Keratinocyte (primary cell): Measurements from ENCODE around the gene PATZ1. TPM values are rescaled to one million over a fixed set of nuclear protein-coding genes. Genes with fewer than 3 reads are reported as not detected.

Experiments used
- DNase-seq: peaks from one replicate; pipeline ENCODE4 v3.0.0-alpha.2; 2011; ENCODE audit warnings: low read depth, missing footprints, low spot score
- FAIRE-seq: peaks from 2 replicates; lab custom pipeline; 2011; peaks lifted over from hg19 to GRCh38; lab: Jason Lieb, UNC
- H2AFZ ChIP-seq: 2 replicates; pipeline ENCODE4 v1.6.0; 2012; ENCODE audit warnings: low read length, control low read depth, inconsistent platforms; ENCODE audit not compliant: control insufficient read depth
- H3K27ac ChIP-seq: 2 replicates; pipeline ENCODE4 v1.5.1; 2011; ENCODE audit warnings: low read length; ENCODE audit not compliant: control insufficient read depth, insufficient read depth
- H3K27me3 ChIP-seq: 3 replicates; pipeline ENCODE4 v1.6.0; 2011; ENCODE audit warnings: low read length; ENCODE audit not compliant: control insufficient read depth, insufficient read depth; ENCODE audit errors: extremely low read depth
- H3K36me3 ChIP-seq, 2 experiments: 2 replicates in 1 of 2; 3 replicates in 1 of 2; pipeline ENCODE4 v1.5.1; 2011; ENCODE audit warnings: low read length in 2 of 2, mild to moderate bottlenecking in 1 of 2; ENCODE audit not compliant: control insufficient read depth in 2 of 2, insufficient read depth in 2 of 2; ENCODE audit errors: extremely low read depth in 1 of 2
- H3K4me1 ChIP-seq: 3 replicates; pipeline ENCODE4 v1.5.1; 2011; ENCODE audit warnings: low read length; ENCODE audit not compliant: control insufficient read depth, insufficient read depth; ENCODE audit errors: extremely low read depth
- H3K4me2 ChIP-seq: 3 replicates; pipeline ENCODE4 v1.6.0; 2011; ENCODE audit warnings: low read depth, low read length; ENCODE audit not compliant: control insufficient read depth, insufficient read depth; ENCODE audit errors: extremely low read depth
- H3K4me3 ChIP-seq, 3 experiments: fragments of 200-600 bp in 1 of 3; sonication (generic) in 1 of 3; 2 replicates in 2 of 3; 3 replicates in 1 of 3; pipeline ENCODE4 v1.5.1; 2011 to 2016; ENCODE audit warnings: low read length in 3 of 3, mild to moderate bottlenecking in 3 of 3, control low read depth in 2 of 3, inconsistent platforms in 1 of 3, low read depth in 1 of 3, mixed read lengths in 1 of 3, mixed run types in 1 of 3, moderate library complexity in 1 of 3; ENCODE audit not compliant: control insufficient read depth in 2 of 3, insufficient read depth in 2 of 3; ENCODE audit errors: extremely low read depth in 1 of 3
- H3K79me2 ChIP-seq: 2 replicates; pipeline ENCODE4 v1.6.0; 2012; ENCODE audit warnings: low read length; ENCODE audit not compliant: control insufficient read depth, insufficient read depth
- H3K9ac ChIP-seq: 3 replicates; pipeline ENCODE4 v1.6.0; 2011; ENCODE audit warnings: low read length; ENCODE audit not compliant: control insufficient read depth, insufficient read depth; ENCODE audit errors: extremely low read depth
- H3K9me1 ChIP-seq: 3 replicates; pipeline ENCODE4 v1.6.0; 2011; ENCODE audit warnings: low read length; ENCODE audit not compliant: control insufficient read depth, insufficient read depth; ENCODE audit errors: extremely low read depth
- H3K9me3 ChIP-seq: 2 replicates; pipeline ENCODE4 v1.5.1; 2012; ENCODE audit warnings: low read depth, low read length; ENCODE audit not compliant: control insufficient read depth
- H4K20me1 ChIP-seq: 3 replicates; pipeline ENCODE4 v1.6.0; 2011; ENCODE audit warnings: low read length; ENCODE audit not compliant: control insufficient read depth, insufficient read depth; ENCODE audit errors: extremely low read depth
- CTCF ChIP-seq, 3 experiments: IDR thresholded peaks in 1 of 3; conservative IDR thresholded peaks in 1 of 3; optimal IDR thresholded peaks in 1 of 3; 2 replicates in 2 of 3; 3 replicates in 1 of 3; pipeline versions ENCODE3 to v1.5.1; 2011; ENCODE audit warnings: low read length in 3 of 3, mild to moderate bottlenecking in 3 of 3, moderate library complexity in 2 of 3, control low read depth in 1 of 3, inconsistent platforms in 1 of 3; ENCODE audit not compliant: insufficient read depth in 2 of 3; ENCODE audit errors: extremely low read depth in 1 of 3
- EZH2 ChIP-seq: IDR thresholded peaks from one replicate; pipeline ENCODE4 v1.6.1; 2012; ENCODE audit warnings: inconsistent platforms, mild to moderate bottlenecking, low read length, moderate library complexity
- dilution Hi-C: fragments of 300-500 bp; cut with MboI; formaldehyde crosslinking; loops from one replicate; pipeline ENCODE4 v1.7.0; 2020; ENCODE audit warnings: low sequenced_read_pairs; ENCODE audit not compliant: extremely low pct_ligation_motif_present
- polyA plus RNA-seq, 5 experiments: library from polyadenylated mRNA; depleted of rRNA in 3 of 5; stranded (reverse) in 3 of 5; stranded (forward) in 1 of 5; unstranded in 1 of 5; fragments of >200 nt; gene quantifications; 1 replicate in 1 of 5; 2 replicates in 3 of 5; 3 replicates in 1 of 5; pipeline versions ENCODE4 v1.2.1 to v1.2.3, GENCODE V29; 2011 to 2012; ENCODE audit warnings: missing spikeins in 2 of 5, low read depth in 1 of 5, low replicate concordance in 1 of 5

Gene PATZ1
- polyA plus RNA-seq, 1 donor (not counting 4 experiments of a cell fraction or from before 2014, with no cell fraction given) = 3.4 TPM

- no peak for TF ChIP-seq CTCF (optimal IDR thresholded peaks at IDR 0.05 in 1 of 3, IDR thresholded peaks at IDR 0.05 in 1 of 3, conservative IDR thresholded peaks at IDR 0.05 in 1 of 3; ENCODE audit: extremely low read depth in 1 of 3, insufficient read depth in 2 of 3, low read length in 3 of 3)
- no peak for TF ChIP-seq EZH2
- no peaks in the 10 kb centered on the region for H3K27me3 ChIP-seq
- no peaks in the 10 kb centered on the region for H3K9me1 ChIP-seq
- H3K79me2 ChIP-seq = peaks cover 2% of the 10 kb centered on the region
- H3K27ac ChIP-seq = peak overlapping the region; percentile 100
- H4K20me1 ChIP-seq = no peaks in the 10 kb centered on the region
- H3K4me2 ChIP-seq = peak overlapping the region; percentile 96
- FAIRE-seq (peak; percentile 59), DNase-seq (peak; percentile 62)
- H3K9ac ChIP-seq = peak overlapping the region; percentile 99
- dilution Hi-C loops = no loop called here
- H2AFZ ChIP-seq = peak overlapping the region; percentile 82
- H3K36me3 ChIP-seq = peaks cover 3 to 12% of the 10 kb centered on the region in 2 experiments
- peak overlapping the region; percentile 44 to 87 (median 75) for H3K4me3 ChIP-seq
- H3K4me1 ChIP-seq = peaks cover 38% of the 10 kb centered on the region
- H3K9me3 ChIP-seq = no peaks in the 10 kb centered on the region
Observed at GRCh38 chr22:31290494-31291471, 55.4 kb downstream of the PATZ1 start.

GRCh38 chr22:31289344-31289743, 56.8 kb downstream of the PATZ1 start:
- Histone ChIP-seq H2AFZ (no peak overlapping the region), H4K20me1 (no peaks in the 10 kb centered on the region), H3K9me3 (no peaks in the 10 kb centered on the region), H3K4me2 (peak overlapping the region; percentile 96), H3K4me3 (peak overlapping the region in 1 of 3 experiments; percentile 5), H3K36me3 (peaks cover 3 to 12% of the 10 kb centered on the region in 2 experiments), H3K4me1 (peaks cover 31% of the 10 kb centered on the region), H3K27ac (peak overlapping the region; percentile 100), H3K9me1 (no peaks in the 10 kb centered on the region), H3K9ac (peak overlapping the region; percentile 99), H3K27me3 (no peaks in the 10 kb centered on the region), H3K79me2 (peaks cover 2% of the 10 kb centered on the region)
- dilution Hi-C loops = no loop called here
- no peak for TF ChIP-seq EZH2
- TF ChIP-seq CTCF (optimal IDR thresholded peaks at IDR 0.05 in 1 of 3, IDR thresholded peaks at IDR 0.05 in 1 of 3, conservative IDR thresholded peaks at IDR 0.05 in 1 of 3; ENCODE audit: extremely low read depth in 1 of 3, insufficient read depth in 2 of 3, low read length in 3 of 3) = no peak
- no peak for FAIRE-seq
- DNase-seq = no peak
